ENCODE measurements around the gene STXBP2.

- TF ChIP-seq CTCF (IDR thresholded peaks at IDR 0.05) (no peak), EZH2 (IDR thresholded peaks at IDR 0.05) (no peak)
Observed at GRCh38 chr19:7694499-7694898, 57.6 kb downstream of the STXBP2 start.
